HEK293T (cell line): ENCODE data around the gene FBXO38.

ENCODE experiments used
- ARNT ChIP-seq: fragments of 450-650 bp; IDR thresholded peaks from 2 replicates; pipeline ENCODE4 v1.6.1; 2017; ENCODE audit warnings: mild to moderate bottlenecking
- FOXM1 ChIP-seq: fragments of 450-650 bp; IDR thresholded peaks from 2 replicates; pipeline ENCODE4 v1.6.1; 2017; ENCODE audit warnings: mild to moderate bottlenecking, borderline replicate concordance

DNA sequence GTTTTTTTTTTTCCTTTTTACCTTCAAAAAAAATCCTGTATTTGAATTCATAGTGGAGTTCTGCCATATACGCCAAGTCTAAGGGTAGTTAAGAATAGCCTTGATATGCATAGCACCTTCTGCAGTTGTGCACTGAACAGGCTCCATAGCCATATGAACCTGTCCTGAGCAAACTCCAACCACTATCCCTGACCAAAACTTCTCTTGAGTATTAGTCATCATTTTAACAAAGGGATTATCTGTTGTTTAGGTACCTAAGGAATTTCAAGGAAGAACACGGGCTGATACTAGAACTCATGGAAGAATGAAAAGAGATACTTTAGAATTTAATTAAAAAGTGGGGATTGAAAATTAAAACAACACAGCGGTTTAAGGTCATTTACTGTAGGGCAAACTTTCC lies 1.9 kb upstream of the FBXO38 start:
- no peak for TF ChIP-seq ARNT
- no peak for TF ChIP-seq FOXM1
